ELR (cell line): ENCODE data around the gene AMZ2.
"Not testable (repeated sequence)": the region's sequence is repeated elsewhere in the genome, so short reads cannot be mapped to it uniquely, and the experiment has no call there.

Experiments
- DNase-seq: peaks from one replicate; pipeline ENCODE4 v3.0.0-alpha.2; 2015; ENCODE audit warnings: low read depth

Gene AMZ2, protein sequence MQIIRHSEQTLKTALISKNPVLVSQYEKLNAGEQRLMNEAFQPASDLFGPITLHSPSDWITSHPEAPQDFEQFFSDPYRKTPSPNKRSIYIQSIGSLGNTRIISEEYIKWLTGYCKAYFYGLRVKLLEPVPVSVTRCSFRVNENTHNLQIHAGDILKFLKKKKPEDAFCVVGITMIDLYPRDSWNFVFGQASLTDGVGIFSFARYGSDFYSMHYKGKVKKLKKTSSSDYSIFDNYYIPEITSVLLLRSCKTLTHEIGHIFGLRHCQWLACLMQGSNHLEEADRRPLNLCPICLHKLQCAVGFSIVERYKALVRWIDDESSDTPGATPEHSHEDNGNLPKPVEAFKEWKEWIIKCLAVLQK

GRCh38 chr17:68247445-68248198 lies at the start of gene AMZ2:
Gene AMZ2, plus strand, starts transcription at chr17:68248043. Its CDS starts 2,145 bp downstream, at chr17:68250188.
- peak; percentile 94 for DNase-seq

GRCh38 chr17:68198931-68199836 lies 48.7 kb upstream of the AMZ2 start:
- no peak for DNase-seq

DNA sequence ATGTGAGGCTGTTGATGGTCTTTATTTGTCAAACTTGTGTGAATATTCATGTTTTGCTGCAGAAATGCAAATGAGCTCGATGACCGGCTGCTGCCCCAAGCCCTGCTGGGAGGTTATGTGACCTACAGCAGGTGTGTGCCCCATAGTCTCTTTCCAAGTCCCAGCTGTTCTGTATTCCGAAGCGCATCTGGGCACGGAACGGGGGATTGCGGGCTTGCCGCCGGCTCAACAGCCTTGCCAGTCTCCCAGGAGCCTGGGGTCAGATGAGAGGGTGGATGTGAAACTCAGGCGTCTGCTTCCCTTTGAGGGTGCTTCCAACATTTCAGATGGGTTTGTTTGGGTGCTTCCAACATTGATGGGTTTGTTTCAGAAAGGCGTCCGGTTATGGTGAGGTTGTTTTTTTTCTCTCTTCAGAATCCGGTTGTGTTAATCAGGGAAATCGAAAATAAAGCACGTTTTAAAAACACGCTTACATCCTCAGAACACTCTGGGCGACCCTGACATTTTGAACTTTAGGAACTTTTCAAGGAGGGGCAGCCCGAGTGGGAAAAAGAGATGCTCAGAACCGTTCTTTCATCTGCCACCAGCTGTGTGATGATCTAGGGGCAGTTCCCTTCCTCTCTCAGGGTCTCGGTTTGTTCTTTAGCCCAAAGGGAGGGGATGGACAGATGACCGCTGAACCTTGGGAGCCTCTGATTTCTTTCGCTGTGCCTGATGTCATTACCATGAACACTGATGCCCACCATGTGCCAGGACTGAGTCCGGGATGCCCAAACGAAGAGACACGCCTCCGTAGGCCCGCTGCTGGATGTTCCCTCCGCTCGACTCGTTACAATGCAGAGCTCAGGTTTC lies 47.8 kb upstream of the AMZ2 start:
- no peak for DNase-seq

- peak; percentile 80 for DNase-seq
Observed at GRCh38 chr17:68200689-68201417, 47.0 kb upstream of the AMZ2 start.

- not testable (repeated sequence) for DNase-seq
Observed at GRCh38 chr17:68201418-68201771, 46.4 kb upstream of the AMZ2 start.

DNA sequence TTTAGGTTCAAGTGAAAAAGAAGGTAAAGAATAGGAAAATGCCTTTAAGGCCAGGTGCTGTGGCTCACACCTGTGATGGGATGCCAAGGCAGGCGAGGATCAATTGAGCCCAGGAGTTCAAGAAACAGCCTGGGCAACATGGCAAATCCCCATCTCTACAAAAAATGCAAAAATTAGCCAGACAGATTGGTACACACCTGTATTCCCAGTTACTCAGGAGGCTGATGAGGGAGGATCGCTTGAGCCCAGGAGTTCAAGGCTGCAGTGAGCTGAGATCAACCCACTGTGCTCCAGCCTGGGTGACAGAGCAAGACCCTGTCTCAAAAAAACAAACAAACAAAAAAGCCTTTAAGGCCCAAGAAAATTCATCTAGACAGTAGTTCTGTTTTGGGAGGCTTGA lies 45.5 kb upstream of the AMZ2 start:
- DNase-seq = not testable (repeated sequence)

DNA sequence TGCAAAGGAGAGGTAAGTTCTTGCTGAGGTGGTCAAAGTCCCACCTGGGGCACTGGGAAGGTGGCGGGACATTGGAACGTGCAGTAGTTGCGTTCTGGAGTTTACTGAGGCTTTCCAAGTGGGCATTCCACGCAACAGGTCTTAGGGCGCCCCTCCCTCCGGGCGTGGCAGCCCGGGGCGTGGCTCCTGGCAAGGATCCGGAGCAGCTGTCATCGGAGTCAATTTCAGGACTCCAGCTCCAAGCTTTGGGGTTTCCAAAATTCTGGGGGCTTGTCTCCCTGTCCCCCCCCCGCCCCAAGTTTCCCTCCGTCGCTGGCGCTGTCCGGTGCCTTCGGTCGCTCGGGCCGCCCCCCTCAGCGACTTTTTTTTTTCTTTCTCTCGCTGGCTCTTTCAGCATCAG lies 43.1 kb upstream of the AMZ2 start:
- DNase-seq = no peak

DNA sequence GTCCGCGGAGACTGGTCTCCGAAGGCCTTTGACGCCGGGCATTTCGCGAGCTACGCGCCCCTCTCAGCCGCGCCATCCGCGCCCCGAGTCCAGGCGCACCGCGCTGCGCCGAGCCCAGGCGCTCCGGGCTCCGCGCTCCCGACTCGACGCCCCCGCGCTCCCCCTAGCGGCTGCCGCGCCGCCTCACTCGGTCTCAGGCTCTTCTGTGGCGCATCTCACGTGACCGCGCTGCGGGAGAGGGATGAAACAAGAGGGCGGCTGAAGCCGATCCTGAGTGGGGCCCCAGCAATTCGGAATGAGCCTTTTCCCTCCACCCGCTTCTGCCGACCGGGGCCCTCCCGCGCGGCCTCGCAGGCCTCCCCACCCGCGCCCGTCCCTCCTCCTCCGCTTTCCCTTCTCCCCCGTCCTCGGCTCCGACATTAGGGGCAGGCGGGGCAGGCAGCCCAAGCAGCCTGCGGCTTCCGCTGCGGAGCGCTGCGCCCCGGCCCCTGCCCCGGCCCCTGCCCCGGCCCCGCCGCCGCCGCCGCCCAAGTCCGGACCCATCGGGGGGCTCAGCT lies 42.5 kb upstream of the AMZ2 start:
- DNase-seq = peak; percentile 94

DNA sequence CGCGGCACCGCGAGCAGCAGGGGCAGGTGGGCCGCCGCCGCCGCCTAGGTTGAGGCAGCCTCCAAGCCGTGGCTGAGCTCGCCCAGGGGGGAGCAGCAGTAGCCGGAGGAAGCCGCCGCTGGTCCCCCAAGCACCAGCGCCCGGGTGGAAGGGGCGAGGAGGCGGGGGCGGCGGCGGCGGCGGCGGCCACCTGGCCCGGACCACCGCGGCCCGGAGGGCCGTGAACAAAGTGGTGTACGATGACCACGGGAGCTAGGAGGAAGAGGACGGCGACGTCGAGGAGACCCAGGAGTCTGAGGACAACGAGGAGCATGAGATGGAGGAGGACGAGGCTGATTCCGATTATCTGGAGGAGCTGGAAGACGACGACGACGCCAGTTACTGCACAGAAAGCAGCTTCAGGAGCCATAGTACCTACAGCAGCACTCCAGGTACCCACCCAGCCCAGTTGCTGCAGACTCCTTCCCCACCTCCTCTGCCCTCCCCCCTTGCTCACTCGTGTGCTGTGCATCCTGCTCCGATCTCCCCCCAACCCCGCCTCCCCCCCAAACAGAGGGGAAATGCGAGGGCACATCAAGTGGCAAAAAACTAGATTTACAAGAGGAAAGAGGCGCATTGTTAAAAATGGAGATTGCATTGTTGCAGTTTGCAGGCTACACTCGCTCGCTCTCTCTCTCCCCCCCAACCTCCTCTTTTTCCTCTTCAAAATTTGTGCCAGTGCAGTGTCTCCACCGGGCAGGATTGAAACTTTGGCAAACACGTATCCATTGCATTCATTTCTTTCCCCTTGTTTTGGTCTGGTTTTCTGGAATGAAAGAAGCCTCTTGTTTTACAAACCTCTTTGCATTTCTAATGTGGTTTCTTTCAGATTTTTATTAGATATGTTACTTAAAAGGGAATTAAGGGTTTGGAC lies 41.8 kb upstream of the AMZ2 start:
- peak; percentile 53 for DNase-seq

DNA sequence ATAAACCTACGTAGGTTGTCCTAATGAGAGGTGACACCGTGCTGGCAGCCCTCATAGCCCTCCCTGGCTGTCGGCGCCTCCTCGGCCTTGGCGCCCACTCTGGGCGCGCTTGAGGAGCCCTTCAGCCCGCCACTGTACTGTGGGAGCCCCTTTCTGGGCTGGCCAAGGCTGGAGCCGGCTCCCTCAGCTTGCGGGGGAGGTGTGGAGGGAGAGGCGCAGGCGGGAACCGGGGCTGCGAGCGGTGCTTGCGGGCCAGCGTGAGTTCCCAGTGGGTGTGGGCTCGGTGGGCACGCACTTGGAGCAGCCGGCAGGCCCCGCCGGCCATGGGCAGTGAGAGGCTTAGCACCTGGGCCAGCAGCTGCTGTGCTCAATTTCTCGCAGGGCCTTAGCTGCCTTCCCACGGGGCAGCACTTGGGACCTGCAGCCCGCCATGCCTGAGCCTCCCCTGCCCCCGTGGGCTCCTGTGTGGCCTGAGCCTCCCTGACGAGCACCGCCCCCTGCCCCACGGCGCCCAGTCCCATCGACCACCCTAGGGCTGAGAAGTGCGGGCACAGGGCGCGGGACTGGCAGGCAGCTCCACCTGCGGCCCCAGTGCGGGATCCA lies 40.1 kb upstream of the AMZ2 start:
- DNase-seq = no peak

DNA sequence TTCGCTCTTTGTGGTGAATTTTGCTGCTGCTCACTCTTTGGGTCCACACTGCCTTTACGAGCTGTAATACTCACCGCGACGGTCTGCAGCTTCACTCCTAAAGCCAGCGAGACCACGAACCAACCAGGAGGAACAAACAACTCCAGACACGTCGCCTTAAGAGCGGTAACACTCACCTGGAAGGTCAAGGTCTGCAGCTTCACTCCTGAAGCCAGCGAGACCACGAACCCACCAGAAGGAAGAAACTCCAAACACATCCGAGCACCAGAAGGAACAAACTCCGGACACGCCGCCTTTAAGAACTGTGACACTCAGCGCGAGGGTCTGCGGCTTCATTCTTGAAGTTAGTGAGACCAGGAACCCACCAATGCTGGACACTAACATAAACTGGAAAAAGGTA lies 39.2 kb upstream of the AMZ2 start:
- DNase-seq = not testable (repeated sequence)

GRCh38 chr17:68209191-68209900 lies 38.5 kb upstream of the AMZ2 start:
- DNase-seq = peak; percentile 79

DNA sequence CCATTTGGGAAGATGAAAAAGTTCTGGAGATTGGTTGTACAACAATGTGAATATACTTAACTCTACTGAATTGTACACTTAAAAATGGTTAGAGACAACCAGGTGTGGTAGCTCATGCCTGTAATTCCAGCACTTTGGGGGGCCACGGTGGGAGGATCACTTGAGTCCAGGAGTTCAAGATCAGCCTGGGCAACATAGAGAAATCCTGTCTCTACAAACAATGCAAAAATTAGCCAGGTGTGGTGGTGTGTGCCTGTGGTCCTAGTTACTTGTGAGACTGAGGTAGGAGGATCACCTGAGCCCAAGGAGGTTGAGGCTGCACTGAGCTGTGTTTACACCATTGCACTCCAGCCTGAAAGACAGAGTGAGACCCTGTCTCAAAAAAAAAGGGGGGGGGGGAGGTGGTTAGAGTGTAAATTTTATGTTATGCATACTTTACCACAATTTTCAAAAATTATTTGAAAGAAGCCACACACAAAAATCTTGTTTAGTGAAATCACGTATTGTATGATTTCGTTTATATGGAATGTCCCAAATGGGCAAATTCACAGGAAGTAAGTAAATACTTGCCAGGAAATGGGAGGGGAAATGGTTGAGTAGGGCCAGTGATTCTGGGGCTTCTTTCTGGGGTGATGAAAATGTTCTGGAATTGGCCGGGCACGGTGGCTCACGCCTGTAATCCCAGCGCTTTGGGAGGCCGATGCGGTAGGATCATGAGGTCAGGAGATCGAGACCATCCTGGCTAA lies 37.1 kb upstream of the AMZ2 start:
- peak; percentile 48 for DNase-seq

DNA sequence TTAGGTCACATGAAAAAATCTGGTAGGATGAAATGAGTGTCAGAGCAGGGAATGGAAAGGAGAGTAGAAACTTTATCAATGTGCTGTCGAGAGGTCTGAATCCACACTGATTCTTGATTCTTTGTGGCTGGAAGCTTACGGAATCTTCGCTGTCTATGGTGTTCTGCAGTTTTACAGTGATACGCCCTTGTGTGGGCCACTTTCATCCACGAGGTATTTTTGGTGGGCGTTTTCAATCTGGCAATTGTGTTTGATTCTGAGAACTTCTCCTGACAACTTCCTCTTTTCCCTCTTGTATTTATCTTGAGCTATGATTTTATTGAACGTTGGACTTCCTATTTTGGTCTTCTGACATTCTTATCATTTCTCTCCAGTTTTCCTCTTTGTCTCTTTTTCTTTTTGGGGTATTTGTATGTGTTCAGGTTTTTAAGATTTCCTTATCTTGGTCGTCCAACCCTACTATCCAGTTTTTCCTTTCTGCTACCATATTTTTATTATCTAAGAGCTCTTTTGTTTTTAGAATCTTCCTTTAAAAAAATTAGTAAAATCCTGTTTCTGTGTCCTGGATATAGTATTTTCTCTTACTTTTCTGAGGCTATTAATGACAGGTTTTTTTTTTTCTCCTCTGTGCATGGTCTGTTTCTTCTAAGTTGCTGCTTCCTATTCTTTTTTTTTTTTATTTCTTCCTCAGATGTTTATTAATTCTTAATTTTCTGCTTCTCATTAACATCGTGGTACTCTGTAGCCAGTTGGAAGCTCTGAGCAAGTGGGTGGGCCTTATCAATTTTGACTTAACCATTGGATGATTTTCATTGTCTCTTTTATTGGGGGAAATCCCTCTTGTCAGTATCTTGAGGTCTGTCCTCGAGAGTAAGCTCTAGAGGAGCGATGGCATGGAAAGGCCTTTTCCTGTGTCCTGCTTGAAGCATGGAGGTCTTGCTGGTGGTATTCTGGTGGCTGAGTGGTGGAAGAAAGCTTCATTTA lies 34.1 kb upstream of the AMZ2 start:
- not testable (repeated sequence) for DNase-seq

DNA sequence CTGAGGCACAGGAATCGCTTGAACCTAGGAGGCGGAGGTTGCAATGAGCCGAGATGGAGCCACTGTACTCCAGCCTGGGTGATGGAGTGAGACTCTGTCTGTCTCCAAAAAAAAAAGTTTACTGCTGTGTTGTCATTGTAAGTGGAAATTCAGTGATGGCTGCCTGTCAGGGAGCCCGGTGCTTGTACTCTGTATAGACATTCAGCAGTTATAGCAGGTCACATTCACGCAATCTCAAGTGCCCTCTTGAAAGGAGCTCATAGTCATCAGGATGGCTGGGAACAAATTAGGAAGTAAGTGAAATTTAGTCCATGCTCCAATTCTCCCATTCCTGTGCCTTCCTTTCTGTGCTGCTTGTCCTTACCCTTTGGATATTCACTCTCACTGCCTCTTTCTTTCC lies 32.4 kb upstream of the AMZ2 start:
- DNase-seq = not testable (repeated sequence)

GRCh38 chr17:68219429-68219828 lies 28.4 kb upstream of the AMZ2 start:
- not testable (repeated sequence) for DNase-seq
